GM18870 (cell line): Measurements from ENCODE around the gene TTLL11.

Source experiments
- ATAC-seq: cut with Tn5 transposase; IDR thresholded peaks from one replicate; pipeline ENCODE4 v1.9.1; 2021; ENCODE audit warnings: moderate library complexity; ENCODE audit not compliant: unreplicated experiment

TTLL11 gene

DNA sequence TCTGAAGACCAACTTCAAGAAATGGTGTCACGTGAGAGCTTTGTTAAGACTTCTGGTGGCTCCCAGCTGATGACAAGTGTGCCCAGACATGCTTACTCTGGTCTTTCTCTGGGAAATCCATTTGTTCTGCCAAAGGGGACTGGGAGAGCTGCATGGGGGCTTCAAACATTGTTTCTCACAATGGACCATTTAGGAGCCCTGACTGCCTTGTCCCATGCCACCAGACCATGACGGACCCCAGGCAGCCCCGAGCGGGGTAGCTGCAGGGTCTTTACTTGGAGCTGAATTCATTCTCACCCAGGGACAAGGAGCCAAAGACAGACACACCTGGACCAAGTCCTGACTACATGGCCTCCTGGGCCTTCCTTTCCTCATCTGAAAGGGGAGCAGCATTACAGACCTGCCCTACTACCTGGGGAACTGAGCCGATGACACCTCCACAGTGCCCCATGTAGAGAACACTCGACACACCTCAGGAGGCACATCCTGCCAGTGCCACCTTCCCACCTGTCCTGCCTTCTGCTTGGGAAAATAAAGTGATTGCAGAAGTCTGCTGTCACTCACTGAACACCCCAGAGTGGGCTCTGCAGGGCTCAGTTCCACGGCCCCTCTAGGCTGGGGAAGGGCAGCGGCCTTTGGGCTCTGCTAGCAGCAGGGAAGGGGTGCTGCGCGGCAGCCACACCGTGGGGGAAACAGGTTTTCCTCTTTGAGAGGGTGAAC is 272.7 kb downstream of the TTLL11 start:
- no peak for ATAC-seq

- no peak for ATAC-seq
Measured at GRCh38 chr9:121819428-121820231, 273.5 kb downstream of the TTLL11 start.

- no peak for ATAC-seq
Measured at GRCh38 chr9:121818841-121819427, 274.2 kb downstream of the TTLL11 start.

DNA sequence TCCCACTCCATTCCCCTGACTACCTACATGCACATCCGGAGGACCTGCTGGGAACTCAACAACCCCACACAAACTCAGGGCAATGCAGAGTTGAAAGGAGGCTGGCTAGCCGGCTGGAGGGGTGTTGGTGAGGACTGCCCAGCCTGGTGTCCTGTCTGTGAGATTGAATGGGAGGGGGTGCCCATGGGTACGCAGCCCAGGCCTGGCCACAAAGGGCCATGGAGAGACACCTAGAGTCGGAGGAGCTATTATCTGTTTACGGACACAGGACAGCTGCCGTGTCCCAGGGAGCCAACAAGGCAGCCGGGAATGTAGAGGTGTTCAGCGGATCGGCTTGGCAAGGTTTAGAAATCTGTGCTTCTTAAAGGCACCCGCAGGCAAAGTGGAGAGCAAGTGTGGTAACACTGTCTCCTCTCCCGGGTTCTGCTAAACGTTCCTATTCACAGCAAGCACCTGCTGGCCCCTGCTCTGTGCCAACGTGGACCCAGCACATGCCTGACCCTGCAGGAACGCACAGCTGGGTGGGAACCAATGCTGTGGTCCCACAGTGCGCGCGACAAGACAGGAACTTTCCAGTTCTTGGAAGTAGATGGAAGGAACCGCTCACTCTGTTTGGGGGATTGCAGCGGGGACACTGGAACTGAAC is 275.0 kb downstream of the TTLL11 start:
- ATAC-seq, result no peak

- ATAC-seq, result no peak
Measured at GRCh38 chr9:121817476-121817875, 275.6 kb downstream of the TTLL11 start.

DNA sequence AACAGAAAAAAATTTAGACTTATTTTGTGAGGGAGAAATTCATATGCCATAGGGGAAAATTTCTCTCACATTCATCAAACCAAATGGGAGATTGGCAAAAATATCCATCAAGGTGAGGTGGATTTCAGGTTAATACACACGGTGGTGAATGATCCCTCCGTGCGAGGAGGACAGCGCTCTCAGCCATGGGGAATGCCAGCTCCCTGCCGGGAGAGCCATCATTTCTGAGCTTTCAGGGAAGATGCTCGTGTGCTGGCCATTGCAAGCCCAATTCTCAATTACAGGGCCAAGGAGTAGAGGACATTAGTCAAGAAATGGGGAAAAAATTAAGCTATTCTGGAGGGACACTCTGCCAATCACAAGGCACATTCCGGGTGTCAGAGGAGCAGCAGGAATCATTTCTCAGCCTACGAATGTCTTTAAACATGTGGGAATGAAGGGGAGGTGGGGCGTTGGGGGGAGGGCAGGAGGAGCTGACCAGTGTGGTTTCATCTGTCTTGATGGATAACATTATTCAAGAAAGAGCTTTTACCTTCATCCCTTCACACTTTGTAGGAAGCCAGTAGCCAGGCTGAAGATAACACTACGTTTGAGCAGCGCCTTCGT is 276.2 kb downstream of the TTLL11 start:
- no peak for ATAC-seq

DNA sequence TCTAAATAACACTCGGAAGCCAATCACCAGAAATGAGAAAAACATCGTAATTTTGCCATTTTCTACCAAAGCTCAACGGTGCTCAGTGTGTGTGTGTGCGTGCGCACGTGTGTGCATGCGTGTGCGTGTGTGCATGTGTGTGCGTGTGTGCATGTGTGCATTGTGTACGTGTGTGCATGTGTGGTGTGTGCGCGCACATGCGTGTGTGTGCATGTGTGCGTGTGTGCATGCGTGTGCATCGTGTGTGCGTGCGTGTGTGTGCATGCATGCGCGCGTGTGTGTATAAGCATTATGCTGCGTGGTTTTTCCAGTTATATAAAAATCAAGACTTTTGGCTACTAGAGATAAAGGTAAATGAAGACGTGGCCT is 276.7 kb downstream of the TTLL11 start:
- no peak for ATAC-seq

DNA sequence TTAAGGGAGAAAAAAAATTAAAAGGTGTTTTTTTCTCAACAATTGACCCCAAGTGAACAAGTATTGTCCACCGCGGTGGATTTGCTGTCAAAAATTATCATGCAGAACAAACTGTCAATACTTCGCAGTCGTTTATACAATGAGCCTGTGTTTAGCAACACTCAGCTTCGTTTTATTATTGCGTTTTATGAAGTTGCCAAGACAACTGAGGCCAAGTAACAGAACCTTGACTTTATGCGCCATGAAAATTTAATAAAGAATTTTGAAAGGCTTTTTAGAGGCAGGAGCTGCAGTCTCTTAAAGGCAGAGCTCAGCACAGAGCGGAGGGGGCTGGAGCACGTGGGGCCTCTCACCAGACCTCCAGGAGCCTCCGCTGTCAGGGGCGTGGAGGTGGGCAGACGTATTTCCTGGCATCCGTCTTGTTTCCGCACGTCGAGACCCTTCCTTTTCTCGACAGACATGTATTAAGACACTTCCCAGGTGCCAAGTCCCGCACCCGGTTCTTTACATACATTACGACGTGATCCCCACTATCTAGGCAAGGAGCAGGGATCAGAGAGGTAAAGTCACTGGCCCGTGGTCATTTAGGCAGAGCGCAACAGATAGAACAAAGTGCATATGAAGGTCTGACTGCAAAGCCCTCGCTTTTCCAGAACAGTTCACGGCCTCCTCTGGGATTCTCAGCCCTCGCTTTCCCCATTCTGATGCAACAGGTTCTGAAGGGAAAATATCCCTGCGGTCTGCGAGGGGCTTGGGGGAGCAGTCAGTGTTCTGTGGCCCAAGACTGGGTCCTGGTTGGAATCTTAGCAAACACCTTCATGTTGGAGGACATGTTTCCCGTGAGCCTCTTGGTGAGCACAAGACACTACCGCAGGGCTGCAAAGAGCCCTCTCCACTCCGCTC is 277.3 kb downstream of the TTLL11 start:
- ATAC-seq, result no peak

- ATAC-seq, result no peak
Measured at GRCh38 chr9:121815084-121815483, 278.0 kb downstream of the TTLL11 start.

GRCh38 chr9:121814594-121814993 is 278.5 kb downstream of the TTLL11 start:
- ATAC-seq, result no peak

GRCh38 chr9:121813519-121814210 is 279.4 kb downstream of the TTLL11 start:
- ATAC-seq, result no peak

DNA sequence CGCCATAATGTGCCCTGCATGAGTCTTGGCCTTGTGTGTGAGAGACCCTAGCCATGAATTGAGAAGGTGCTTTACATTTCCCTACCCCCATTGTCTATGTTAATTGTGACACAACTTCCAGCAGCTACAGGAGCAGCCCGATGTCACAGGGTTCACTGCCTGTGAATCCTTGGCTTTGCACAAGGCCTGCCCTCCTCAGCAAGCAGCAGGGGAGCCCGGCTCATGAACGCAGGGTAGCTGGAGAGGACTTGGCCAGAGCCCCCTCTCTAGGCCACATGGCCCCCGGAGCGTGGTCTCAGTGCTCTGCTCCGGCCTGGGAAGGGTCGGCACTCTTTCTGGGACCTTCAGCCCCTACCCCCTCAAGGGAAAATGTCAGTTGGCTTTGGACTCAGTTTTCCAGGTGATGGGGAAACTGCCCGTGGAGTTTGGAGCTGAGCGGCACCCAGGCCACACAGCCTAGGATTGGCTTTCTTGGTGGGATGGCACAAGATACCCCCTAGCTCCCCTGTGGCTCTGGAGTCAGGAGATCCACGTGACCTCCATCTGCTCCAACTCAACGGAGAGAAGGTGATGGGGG is 280.9 kb downstream of the TTLL11 start:
- no peak for ATAC-seq

DNA sequence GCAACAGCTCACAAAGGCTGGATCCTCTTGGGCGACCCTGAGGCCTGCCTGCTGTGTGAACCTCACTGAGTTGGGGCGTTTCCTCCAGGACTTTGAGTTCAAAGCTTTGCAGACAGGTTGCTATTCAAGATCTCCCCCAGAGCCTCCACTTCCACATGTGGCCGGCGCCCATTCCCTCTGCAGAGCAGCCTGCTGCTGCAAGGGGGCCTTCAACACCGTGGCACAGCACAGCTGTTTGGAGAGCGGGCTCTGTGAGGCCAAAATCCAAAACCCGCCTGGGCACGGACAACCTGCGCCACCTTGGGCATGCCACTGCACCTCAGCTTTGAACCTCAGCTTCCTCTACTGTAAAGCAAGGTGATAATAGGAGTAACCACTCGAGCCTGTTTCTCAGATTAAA is 281.4 kb downstream of the TTLL11 start:
- ATAC-seq, result no peak

DNA sequence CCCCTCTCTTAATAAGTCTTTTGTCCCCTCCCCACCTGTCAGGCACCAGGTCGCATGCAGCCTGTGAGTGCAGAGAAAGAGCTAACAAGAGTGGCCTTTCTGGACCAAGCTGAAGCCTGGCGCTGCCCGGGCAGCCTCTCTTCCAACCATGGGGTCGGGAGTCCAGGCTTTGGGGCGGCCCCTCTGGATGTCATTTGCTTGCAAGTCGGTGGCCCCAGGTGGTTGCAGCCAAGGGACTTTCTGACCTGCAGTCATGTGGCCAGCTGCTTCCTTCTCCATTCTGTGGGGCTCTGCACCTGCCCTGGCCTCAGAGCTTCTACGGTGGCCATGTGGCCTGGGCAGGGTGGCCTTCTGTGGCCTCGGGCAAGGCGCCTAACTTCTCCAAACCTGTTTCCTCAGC is 282.0 kb downstream of the TTLL11 start:
- no peak for ATAC-seq

DNA sequence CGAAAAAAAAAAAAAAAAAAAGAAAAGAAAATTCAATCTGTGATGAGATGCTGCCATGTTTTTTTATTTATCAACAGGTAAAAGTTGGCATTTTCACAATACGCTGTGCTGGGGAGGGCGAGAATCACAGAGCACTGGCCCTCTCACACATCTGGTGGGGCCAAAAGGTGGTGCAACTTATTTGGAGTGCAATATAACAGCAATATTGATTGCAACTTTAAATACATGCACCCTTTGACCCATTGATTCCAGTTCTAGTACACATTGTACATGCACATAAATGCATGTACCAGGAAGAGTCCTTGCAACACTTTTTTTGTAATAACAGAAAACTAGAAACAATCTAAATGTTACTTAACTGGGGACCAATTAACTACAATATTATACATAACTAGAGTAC is 282.6 kb downstream of the TTLL11 start:
- ATAC-seq, result no peak

- no peak for ATAC-seq
Measured at GRCh38 chr9:121809356-121810050, 283.6 kb downstream of the TTLL11 start.

DNA sequence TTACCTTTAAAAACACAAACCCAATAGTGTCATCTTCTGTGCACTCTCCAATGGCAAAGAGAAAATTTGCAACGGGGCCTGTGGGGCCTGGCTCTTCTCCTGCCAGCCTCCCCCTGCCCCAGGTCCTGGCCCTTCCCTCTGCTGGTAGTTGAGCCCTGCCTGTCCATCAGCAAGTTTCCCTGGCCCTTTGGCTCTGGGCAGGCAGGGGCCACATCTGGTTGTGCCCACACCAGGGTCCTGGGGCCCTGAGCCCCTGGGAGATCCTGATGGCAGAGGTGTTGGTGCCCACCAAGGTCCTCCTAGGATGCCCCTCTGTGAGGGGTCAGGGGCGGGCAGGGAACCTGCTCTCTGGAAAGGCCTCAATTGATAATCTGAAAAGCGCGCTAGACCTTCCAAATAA is 284.3 kb downstream of the TTLL11 start:
- no peak for ATAC-seq

- no peak for ATAC-seq
Measured at GRCh38 chr9:121807823-121808278, 285.3 kb downstream of the TTLL11 start.
